ENCODE results near the gene KRTAP10-4.
"Not testable (repeated sequence)": the region's sequence is repeated elsewhere in the genome, so short reads cannot be mapped to it uniquely, and the experiment has no call there.

The KRTAP10-4 gene
- long read RNA-seq, result 0 reads

- not testable (repeated sequence) for H3K4me3 ChIP-seq (replicated peaks; ENCODE audit: insufficient read depth, low read length); DNase-seq (ENCODE audit: low read depth in 1 of 2, low spot score in 1 of 2); H3K27ac ChIP-seq (replicated peaks); H3K27me3 ChIP-seq (ENCODE audit: insufficient read depth, poor library complexity, severe bottlenecking)
Observed at GRCh38 chr21:44573630-44574456, at the start of gene KRTAP10-4. KRTAP10-4 (plus strand) TSS chr21:44573729; CDS start chr21:44573759, 30 bp downstream.

GRCh38 chr21:44524414-44525371, 48.8 kb upstream of the KRTAP10-4 start:
- no peak overlapping the region for H3K27ac ChIP-seq (replicated peaks)
- H3K27me3 ChIP-seq (ENCODE audit: insufficient read depth, poor library complexity, severe bottlenecking), result no peaks in the 10 kb centered on the region
- DNase-seq (ENCODE audit: low read depth in 1 of 2, low spot score in 1 of 2), result no peak
- H3K4me3 ChIP-seq (replicated peaks; ENCODE audit: insufficient read depth, low read length), result no peak overlapping the region
- TF ChIP-seq CTCF (IDR thresholded peaks at IDR 0.05; ENCODE audit: insufficient read depth, low read length) (no peak), SPI1 (IDR thresholded peaks at IDR 0.05; ENCODE audit: borderline replicate concordance, low read depth) (no peak), POLR2AphosphoS5 (IDR thresholded peaks at IDR 0.05; ENCODE audit: low read depth) (no peak), GABPA (IDR thresholded peaks at IDR 0.05; ENCODE audit: low read depth) (no peak)
- TF ChIP-seq, protein P1, sequence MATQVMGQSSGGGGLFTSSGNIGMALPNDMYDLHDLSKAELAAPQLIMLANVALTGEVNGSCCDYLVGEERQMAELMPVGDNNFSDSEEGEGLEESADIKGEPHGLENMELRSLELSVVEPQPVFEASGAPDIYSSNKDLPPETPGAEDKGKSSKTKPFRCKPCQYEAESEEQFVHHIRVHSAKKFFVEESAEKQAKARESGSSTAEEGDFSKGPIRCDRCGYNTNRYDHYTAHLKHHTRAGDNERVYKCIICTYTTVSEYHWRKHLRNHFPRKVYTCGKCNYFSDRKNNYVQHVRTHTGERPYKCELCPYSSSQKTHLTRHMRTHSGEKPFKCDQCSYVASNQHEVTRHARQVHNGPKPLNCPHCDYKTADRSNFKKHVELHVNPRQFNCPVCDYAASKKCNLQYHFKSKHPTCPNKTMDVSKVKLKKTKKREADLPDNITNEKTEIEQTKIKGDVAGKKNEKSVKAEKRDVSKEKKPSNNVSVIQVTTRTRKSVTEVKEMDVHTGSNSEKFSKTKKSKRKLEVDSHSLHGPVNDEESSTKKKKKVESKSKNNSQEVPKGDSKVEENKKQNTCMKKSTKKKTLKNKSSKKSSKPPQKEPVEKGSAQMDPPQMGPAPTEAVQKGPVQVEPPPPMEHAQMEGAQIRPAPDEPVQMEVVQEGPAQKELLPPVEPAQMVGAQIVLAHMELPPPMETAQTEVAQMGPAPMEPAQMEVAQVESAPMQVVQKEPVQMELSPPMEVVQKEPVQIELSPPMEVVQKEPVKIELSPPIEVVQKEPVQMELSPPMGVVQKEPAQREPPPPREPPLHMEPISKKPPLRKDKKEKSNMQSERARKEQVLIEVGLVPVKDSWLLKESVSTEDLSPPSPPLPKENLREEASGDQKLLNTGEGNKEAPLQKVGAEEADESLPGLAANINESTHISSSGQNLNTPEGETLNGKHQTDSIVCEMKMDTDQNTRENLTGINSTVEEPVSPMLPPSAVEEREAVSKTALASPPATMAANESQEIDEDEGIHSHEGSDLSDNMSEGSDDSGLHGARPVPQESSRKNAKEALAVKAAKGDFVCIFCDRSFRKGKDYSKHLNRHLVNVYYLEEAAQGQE (IDR thresholded peaks at IDR 0.05; ENCODE audit: insufficient replicate concordance, low read depth), result no peak

DNA sequence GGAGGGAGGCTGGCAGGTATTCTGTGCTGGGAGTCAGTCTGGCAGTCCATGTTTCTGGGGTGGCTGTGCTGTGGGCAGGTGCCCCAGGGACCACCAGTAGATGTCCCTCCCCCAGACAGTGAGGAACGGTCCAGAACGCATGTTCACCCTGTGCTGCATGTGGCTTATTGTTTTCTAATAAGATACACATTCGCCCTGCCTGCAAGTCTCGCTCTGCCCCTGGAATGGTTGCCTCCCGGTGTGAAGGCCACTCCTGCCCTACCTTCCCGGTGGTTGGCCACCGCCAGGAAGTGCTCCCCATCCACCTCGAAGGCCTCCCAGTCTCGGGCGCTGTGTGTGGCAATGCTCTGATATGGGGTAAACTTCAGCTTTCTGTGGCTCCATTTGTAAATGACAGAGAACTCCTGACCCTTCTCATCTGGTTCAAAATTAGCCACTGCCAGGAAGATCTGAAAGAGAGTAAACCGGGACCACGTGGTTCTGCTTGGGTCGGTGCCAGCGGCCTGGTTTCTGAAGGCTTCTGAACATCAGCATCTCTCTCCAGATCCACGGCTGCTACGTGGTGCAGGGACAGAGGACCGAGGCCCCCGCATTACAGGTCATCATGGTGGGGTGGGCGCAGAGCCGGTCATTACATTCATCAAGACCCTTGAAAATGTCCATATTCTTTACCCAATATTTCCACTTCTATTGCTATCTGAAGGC, 48.0 kb upstream of the KRTAP10-4 start:
- no peak for DNase-seq (ENCODE audit: low read depth in 1 of 2, low spot score in 1 of 2)
- Histone ChIP-seq H3K4me3 (replicated peaks; ENCODE audit: insufficient read depth, low read length) (no peak overlapping the region), H3K27ac (replicated peaks) (no peak overlapping the region), H3K27me3 (ENCODE audit: insufficient read depth, poor library complexity, severe bottlenecking) (no peaks in the 10 kb centered on the region)
- TF ChIP-seq SPI1 (IDR thresholded peaks at IDR 0.05; ENCODE audit: borderline replicate concordance, low read depth) (no peak), GABPA (IDR thresholded peaks at IDR 0.05; ENCODE audit: low read depth) (no peak), POLR2AphosphoS5 (IDR thresholded peaks at IDR 0.05; ENCODE audit: low read depth) (no peak), CTCF (IDR thresholded peaks at IDR 0.05; ENCODE audit: insufficient read depth, low read length) (no peak)
- TF ChIP-seq, protein P1 (IDR thresholded peaks at IDR 0.05; ENCODE audit: insufficient replicate concordance, low read depth), result no peak
